Keratinocyte (primary cell): ENCODE measurements around the gene AIG1.

Source experiments
- EZH2 ChIP-seq: IDR thresholded peaks from one replicate; pipeline ENCODE4 v1.6.1; 2012; ENCODE audit warnings: inconsistent platforms, mild to moderate bottlenecking, low read length, moderate library complexity
- TF ChIP-seq, protein P1 (sequence below), 3 experiments: IDR thresholded peaks in 1 of 3; conservative IDR thresholded peaks in 1 of 3; optimal IDR thresholded peaks in 1 of 3; 2 replicates in 2 of 3; 3 replicates in 1 of 3; pipeline versions ENCODE3 to v1.5.1; 2011; ENCODE audit warnings: low read length in 3 of 3, mild to moderate bottlenecking in 3 of 3, moderate library complexity in 2 of 3, control low read depth in 1 of 3, inconsistent platforms in 1 of 3; ENCODE audit not compliant: insufficient read depth in 2 of 3; ENCODE audit errors: extremely low read depth in 1 of 3

DNA sequence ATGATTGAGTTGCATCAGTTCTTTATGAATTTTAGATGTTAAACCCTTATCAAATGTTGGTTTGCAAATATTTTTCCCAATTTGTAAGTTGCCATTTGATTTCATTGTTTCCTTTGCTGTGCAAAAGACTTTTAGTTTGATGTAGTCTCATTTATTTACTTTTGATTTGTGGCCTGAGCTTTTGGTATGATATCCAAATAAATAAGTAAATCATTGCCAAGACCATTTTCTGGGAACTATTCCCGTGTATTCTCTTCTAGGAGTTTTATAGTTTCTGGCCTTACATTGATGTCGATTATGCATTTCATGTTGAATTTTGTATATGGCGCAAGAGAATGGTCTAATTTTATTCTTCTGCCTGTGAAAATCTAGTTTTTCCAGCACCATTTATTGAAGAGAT is 13.4 kb downstream of the AIG1 start:
- TF ChIP-seq, protein P1, sequence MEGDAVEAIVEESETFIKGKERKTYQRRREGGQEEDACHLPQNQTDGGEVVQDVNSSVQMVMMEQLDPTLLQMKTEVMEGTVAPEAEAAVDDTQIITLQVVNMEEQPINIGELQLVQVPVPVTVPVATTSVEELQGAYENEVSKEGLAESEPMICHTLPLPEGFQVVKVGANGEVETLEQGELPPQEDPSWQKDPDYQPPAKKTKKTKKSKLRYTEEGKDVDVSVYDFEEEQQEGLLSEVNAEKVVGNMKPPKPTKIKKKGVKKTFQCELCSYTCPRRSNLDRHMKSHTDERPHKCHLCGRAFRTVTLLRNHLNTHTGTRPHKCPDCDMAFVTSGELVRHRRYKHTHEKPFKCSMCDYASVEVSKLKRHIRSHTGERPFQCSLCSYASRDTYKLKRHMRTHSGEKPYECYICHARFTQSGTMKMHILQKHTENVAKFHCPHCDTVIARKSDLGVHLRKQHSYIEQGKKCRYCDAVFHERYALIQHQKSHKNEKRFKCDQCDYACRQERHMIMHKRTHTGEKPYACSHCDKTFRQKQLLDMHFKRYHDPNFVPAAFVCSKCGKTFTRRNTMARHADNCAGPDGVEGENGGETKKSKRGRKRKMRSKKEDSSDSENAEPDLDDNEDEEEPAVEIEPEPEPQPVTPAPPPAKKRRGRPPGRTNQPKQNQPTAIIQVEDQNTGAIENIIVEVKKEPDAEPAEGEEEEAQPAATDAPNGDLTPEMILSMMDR (optimal IDR thresholded peaks at IDR 0.05 in 1 of 3, IDR thresholded peaks at IDR 0.05 in 1 of 3, conservative IDR thresholded peaks at IDR 0.05 in 1 of 3; ENCODE audit: extremely low read depth in 1 of 3, insufficient read depth in 2 of 3, low read length in 3 of 3): no peak
- TF ChIP-seq EZH2: no peak
